GM12891 (cell line): Measurements from ENCODE around the gene AP2M1. TPM values are rescaled to one million over a fixed set of nuclear protein-coding genes. Genes with fewer than 3 reads are reported as not detected.

Experiments
- DNase-seq: peaks from one replicate; pipeline ENCODE4 v3.0.0; 2011; ENCODE audit warnings: low spot score; ENCODE audit not compliant: insufficient read length
- FAIRE-seq: peaks from 2 replicates; lab custom pipeline; 2011; peaks lifted over from hg19 to GRCh38; lab: Jason Lieb, UNC
- PAX5 ChIP-seq: IDR thresholded peaks from 2 replicates; pipeline ENCODE4 v1.6.1; 2011; ENCODE audit warnings: low read length, moderate library complexity, mild to moderate bottlenecking; ENCODE audit not compliant: insufficient read depth, severe bottlenecking
- POLR2A ChIP-seq: IDR thresholded peaks from 2 replicates; pipeline ENCODE4 v1.6.1; 2011; ENCODE audit warnings: low read depth, low read length, control low read depth
- POLR2AphosphoS5 ChIP-seq: IDR thresholded peaks from 2 replicates; pipeline ENCODE4 v1.6.1; 2011; ENCODE audit warnings: low read depth, low read length, control low read depth
- POU2F2 ChIP-seq: IDR thresholded peaks from 2 replicates; pipeline ENCODE4 v1.6.1; 2011; ENCODE audit warnings: low read depth, mild to moderate bottlenecking, control low read depth, low read length, moderate library complexity
- SPI1 ChIP-seq: IDR thresholded peaks from 2 replicates; pipeline ENCODE4 v1.6.1; 2011; ENCODE audit warnings: low read depth, low read length, control low read depth
- TAF1 ChIP-seq: IDR thresholded peaks from 2 replicates; pipeline ENCODE4 v1.6.1; 2011; ENCODE audit warnings: low read depth, low read length, control low read depth
- polyA plus RNA-seq: library from polyadenylated mRNA; unstranded; fragments of >200 nt; gene quantifications from one replicate; pipeline ENCODE4 v1.2.1, GENCODE V29; 2012; ENCODE audit warnings: low read depth, missing spikeins, inconsistent platforms; ENCODE audit not compliant: missing spikeins

AP2M1 gene
- 183 TPM for polyA plus RNA-seq

- no peak for TF ChIP-seq PAX5
- TF ChIP-seq POU2F2: no peak; the same call in 1 of the 2 replicates
- no peak for TF ChIP-seq SPI1
- TF ChIP-seq POLR2AphosphoS5: peak; percentile 78; the same call in 1 of the 2 replicates
- peak; percentile 69; the same call in 1 of the 2 replicates for TF ChIP-seq POLR2A
- TF ChIP-seq TAF1: peak; percentile 40; the same call in 1 of the 2 replicates
- FAIRE-seq (peak; percentile 91), DNase-seq (peak; percentile 96)
These were observed at the start of gene AP2M1 for GRCh38 chr3:184174646-184175492. Gene AP2M1, plus strand, starts transcription at chr3:184174855. Its CDS starts 2,139 bp downstream, at chr3:184176994.

DNA sequence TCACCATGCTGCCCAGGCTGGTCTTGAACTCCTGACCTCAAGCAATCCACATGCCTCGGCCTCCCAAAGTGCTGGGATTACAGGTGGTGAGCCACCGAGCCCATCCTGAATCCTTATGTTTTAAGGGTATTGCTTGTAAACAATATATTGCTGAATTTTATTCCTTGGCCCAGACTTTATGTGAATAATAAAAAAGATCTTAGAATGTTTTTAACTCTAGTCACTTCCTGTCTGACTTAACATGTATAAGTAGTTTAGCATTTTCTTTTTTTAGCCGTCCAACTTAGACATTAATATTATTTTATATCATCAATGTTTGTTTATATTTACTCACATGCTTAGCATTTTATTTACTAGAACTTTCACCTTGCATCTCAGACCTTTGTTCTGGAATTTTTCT, 48.6 kb upstream of the AP2M1 start:
- no peak for TF ChIP-seq POLR2A
- no peak for TF ChIP-seq POU2F2
- TF ChIP-seq POLR2AphosphoS5: no peak
- no peak for TF ChIP-seq SPI1
- no peak for TF ChIP-seq PAX5
- TF ChIP-seq TAF1: no peak
- DNase-seq (no peak), FAIRE-seq (no peak)

- DNase-seq (no peak), FAIRE-seq (no peak)
- TF ChIP-seq SPI1 (no peak), POLR2AphosphoS5 (no peak), TAF1 (no peak), POLR2A (no peak), PAX5 (no peak), POU2F2 (no peak)
These were observed 45.6 kb upstream of the AP2M1 start for GRCh38 chr3:184129012-184129411.

DNA sequence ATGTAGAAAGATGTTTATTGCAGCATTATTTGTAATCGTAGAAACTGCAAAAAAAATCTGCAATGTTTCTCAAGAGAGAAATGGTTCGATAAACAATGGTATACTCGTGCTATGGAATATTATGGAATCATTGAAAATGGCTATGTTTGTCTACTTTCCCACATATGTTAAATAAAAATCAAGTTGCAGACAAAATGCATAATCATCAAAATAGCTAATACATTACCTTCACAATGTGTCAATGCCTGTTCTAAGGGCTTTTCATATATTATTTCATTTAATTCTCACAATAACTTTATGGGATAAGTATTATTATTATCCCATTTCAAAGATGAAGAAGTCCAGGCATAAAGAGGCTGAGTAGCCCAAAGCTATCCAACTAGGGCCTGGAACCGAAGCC, 41.7 kb upstream of the AP2M1 start:
- FAIRE-seq (no peak), DNase-seq (no peak)
- TF ChIP-seq POU2F2 (no peak), POLR2AphosphoS5 (no peak), TAF1 (no peak), PAX5 (no peak), POLR2A (no peak)

GRCh38 chr3:184133840-184134745, 40.6 kb upstream of the AP2M1 start:
- peak; percentile 74 for FAIRE-seq
- no peak for DNase-seq
- TF ChIP-seq POU2F2: no peak

- TF ChIP-seq POLR2A (no peak), PAX5 (no peak), TAF1 (no peak), SPI1 (no peak)
- FAIRE-seq: peak; percentile 35
- DNase-seq: no peak
These were observed 39.9 kb upstream of the AP2M1 start for GRCh38 chr3:184134746-184135148.

DNA sequence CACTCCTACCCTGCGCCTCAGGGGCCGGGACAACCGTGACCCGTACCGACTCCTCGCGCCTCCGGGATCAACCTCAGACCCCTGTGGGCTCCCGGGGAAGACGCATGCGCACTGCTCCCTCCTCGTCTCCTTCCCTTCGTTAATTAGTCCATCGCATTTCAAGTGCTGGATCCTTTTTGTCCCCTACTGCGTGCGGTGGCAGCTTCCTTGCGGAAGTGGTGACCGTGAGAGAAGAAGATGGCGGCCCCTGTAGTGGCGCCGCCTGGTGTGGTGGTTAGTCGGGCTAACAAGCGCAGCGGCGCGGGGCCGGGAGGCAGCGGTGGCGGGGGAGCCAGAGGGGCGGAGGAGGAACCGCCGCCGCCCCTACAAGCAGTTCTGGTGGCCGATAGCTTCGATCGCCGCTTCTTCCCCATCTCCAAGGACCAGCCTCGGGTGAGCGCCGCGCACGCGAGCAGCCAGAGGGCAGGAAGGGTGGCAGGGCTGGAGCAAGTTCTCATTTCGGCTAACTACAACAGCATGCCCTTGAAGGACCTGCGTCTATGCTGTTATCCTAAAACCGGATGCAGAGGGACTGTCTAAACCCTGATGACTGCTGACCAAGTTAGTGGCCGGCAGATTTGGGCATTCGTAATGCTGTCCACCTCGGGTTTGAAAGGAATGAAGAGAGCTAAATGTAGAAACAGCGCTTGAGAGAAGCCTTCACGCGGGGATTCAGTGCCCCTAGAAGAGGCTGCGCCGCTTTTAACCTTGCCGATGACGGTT, 39.3 kb upstream of the AP2M1 start, which contains the start of gene EIF2B5:
Gene EIF2B5 (plus strand): TSS at position 210 of the 762 bp plus-strand sequence. CDS start 28 bp downstream, at position 238.
- TF ChIP-seq POU2F2 (peak; percentile 96), PAX5 (no peak), POLR2A (peak; percentile 88), POLR2AphosphoS5 (peak; percentile 86), SPI1 (peak; percentile 76), TAF1 (peak; percentile 95)
- DNase-seq: peak; percentile 69
- peak; percentile 94 for FAIRE-seq

- DNase-seq (no peak), FAIRE-seq (no peak)
- TF ChIP-seq TAF1 (no peak), POLR2A (no peak), POLR2AphosphoS5 (no peak), SPI1 (no peak), PAX5 (no peak), POU2F2 (no peak)
These were observed 38.8 kb upstream of the AP2M1 start for GRCh38 chr3:184135911-184136260.

- DNase-seq (no peak), FAIRE-seq (no peak)
- no peak for TF ChIP-seq SPI1
- no peak for TF ChIP-seq POU2F2
- no peak for TF ChIP-seq PAX5
- no peak for TF ChIP-seq TAF1
- TF ChIP-seq POLR2AphosphoS5: no peak
- TF ChIP-seq POLR2A: no peak
These were observed 34.2 kb upstream of the AP2M1 start for GRCh38 chr3:184140436-184140835.
